ENCODE results near the gene MGAT1.
"Not testable (repeated sequence)": the region's sequence is repeated elsewhere in the genome, so short reads cannot be mapped to it uniquely, and the experiment has no call there.

The MGAT1 gene

GRCh38 chr5:180785794-180786221, 16.8 kb downstream of the MGAT1 start:
- no peak for DNase-seq (ENCODE audit: low spot score)
- TF ChIP-seq CTCF (IDR thresholded peaks at IDR 0.05; ENCODE audit: extremely low read depth, insufficient read depth, missing control alignments), result no peak
- in situ Hi-C loops (cut with MboI; ENCODE audit: low pct_unique_long_range_greater_than_20kb, low sequenced_read_pairs, unreplicated experiment), result no loop called here

GRCh38 chr5:180785121-180785781, 17.4 kb downstream of the MGAT1 start:
- in situ Hi-C loops (cut with MboI; ENCODE audit: low pct_unique_long_range_greater_than_20kb, low sequenced_read_pairs, unreplicated experiment), result no loop called here
- no peak for DNase-seq (ENCODE audit: low spot score)
- no peak for TF ChIP-seq CTCF (IDR thresholded peaks at IDR 0.05; ENCODE audit: extremely low read depth, insufficient read depth, missing control alignments)

GRCh38 chr5:180784497-180785097, 18.0 kb downstream of the MGAT1 start:
- in situ Hi-C loops (cut with MboI; ENCODE audit: low pct_unique_long_range_greater_than_20kb, low sequenced_read_pairs, unreplicated experiment), result no loop called here
- DNase-seq (ENCODE audit: low spot score), result peak; percentile 84
- peak; percentile 88 for TF ChIP-seq CTCF (IDR thresholded peaks at IDR 0.05; ENCODE audit: extremely low read depth, insufficient read depth, missing control alignments)

GRCh38 chr5:180783340-180784052, 19.1 kb downstream of the MGAT1 start:
- no peak for TF ChIP-seq CTCF (IDR thresholded peaks at IDR 0.05; ENCODE audit: extremely low read depth, insufficient read depth, missing control alignments)
- no peak for DNase-seq (ENCODE audit: low spot score)
- in situ Hi-C loops (cut with MboI; ENCODE audit: low pct_unique_long_range_greater_than_20kb, low sequenced_read_pairs, unreplicated experiment), result no loop called here

- DNase-seq (ENCODE audit: low spot score), result no peak
- TF ChIP-seq CTCF (IDR thresholded peaks at IDR 0.05; ENCODE audit: extremely low read depth, insufficient read depth, missing control alignments), result no peak
- in situ Hi-C loops (cut with MboI; ENCODE audit: low pct_unique_long_range_greater_than_20kb, low sequenced_read_pairs, unreplicated experiment), result no loop called here
These were observed 19.9 kb downstream of the MGAT1 start for GRCh38 chr5:180782748-180783147.

- DNase-seq (ENCODE audit: low spot score); in situ Hi-C loops (cut with MboI; ENCODE audit: low pct_unique_long_range_greater_than_20kb, low sequenced_read_pairs, unreplicated experiment): not testable (repeated sequence)
These were observed 20.7 kb downstream of the MGAT1 start for GRCh38 chr5:180781900-180782326.

All from GM13977 (cell line).